ENCODE results near the gene PPIG. TPM values are rescaled to one million over a fixed set of nuclear protein-coding genes. Genes with fewer than 3 reads are reported as not detected.
"Not testable (repeated sequence)": the region's sequence is repeated elsewhere in the genome, so short reads cannot be mapped to it uniquely, and the experiment has no call there.

Gene PPIG
- total RNA-seq, 4 donors from 2014 or later: 19.6 to 51.2 (median 28.8) TPM

DNA sequence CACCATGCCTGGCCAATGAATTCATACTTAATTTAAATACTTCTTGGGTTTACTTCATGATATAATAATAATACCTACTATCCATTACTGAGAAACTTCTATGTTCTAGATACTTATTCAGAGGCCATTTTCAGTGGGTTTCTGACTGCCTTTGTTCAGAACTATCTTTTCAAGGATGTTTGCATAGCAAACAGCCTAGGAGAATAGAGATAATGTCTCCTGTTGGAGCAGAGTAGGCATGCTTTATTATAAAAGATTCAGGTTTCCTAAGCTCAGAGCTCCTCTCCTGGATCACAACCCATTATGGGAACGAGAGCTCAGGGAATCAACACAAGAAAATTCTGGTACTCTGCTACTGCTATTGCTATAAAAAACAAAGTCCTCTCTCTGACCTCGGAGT, 21.6 kb upstream of the PPIG start:
- DNase-seq: no peak
- no peaks in the 10 kb centered on the region for H3K27me3 ChIP-seq
- no peaks in the 10 kb centered on the region for H3K4me1 ChIP-seq
- H3K9me3 ChIP-seq: no peaks in the 10 kb centered on the region
- no peak overlapping the region for H3K27ac ChIP-seq
- TF ChIP-seq, protein P1, sequence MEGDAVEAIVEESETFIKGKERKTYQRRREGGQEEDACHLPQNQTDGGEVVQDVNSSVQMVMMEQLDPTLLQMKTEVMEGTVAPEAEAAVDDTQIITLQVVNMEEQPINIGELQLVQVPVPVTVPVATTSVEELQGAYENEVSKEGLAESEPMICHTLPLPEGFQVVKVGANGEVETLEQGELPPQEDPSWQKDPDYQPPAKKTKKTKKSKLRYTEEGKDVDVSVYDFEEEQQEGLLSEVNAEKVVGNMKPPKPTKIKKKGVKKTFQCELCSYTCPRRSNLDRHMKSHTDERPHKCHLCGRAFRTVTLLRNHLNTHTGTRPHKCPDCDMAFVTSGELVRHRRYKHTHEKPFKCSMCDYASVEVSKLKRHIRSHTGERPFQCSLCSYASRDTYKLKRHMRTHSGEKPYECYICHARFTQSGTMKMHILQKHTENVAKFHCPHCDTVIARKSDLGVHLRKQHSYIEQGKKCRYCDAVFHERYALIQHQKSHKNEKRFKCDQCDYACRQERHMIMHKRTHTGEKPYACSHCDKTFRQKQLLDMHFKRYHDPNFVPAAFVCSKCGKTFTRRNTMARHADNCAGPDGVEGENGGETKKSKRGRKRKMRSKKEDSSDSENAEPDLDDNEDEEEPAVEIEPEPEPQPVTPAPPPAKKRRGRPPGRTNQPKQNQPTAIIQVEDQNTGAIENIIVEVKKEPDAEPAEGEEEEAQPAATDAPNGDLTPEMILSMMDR (IDR thresholded peaks at IDR 0.05): no peak
- no peak for TF ChIP-seq POLR2A (IDR thresholded peaks at IDR 0.05)
- no peak overlapping the region for H3K4me3 ChIP-seq
- H3K36me3 ChIP-seq: peaks cover 0 to 11% (median 0%) of the 10 kb centered on the region in 3 donors

DNA sequence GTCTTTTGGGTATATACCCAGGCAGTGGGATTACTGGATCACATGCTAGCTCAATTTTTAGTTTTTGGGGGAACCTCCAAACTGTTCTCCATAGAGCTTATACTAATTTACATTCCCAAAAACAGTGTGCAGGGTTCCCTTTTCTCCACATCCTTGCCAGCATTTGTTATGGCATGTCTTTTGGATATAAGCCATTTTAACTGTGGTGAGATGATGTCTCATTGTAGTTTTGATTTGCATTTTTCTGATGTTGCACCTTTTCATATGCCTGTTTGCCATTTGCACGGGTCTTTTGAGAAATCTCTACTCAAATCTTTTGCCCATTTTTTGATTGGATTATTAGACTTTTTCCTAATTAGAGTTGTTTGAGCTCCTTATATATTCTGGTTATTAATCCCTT, 18.5 kb upstream of the PPIG start:
- TF ChIP-seq, protein P1 (IDR thresholded peaks at IDR 0.05): no peak
- TF ChIP-seq POLR2A (IDR thresholded peaks at IDR 0.05): no peak
- no peak overlapping the region for H3K4me3 ChIP-seq
- H3K9me3 ChIP-seq: no peaks in the 10 kb centered on the region
- no peaks in the 10 kb centered on the region for H3K27me3 ChIP-seq
- peaks cover 0 to 6% (median 0%) of the 10 kb centered on the region in 3 donors for H3K36me3 ChIP-seq
- no peak overlapping the region for H3K27ac ChIP-seq
- no peaks in the 10 kb centered on the region for H3K4me1 ChIP-seq
- DNase-seq: no peak

DNA sequence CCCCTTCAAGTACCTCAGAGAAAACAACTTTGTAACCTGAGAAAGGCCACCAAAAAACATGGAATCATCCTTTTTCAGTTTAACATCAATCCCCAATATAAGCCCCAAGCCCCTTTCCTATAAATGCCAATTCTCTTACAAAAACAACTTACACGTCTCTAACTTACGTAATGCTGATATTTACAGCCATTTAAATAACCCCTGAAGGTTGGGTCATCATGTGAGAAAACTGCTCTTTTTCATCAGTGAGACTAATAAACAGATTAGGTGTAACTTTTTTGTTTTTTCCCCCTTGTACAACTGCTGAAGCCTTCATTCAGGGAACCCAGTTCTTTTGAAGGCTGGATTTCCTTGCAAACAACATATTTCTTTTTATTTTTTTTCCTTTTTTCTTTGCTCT, 14.2 kb upstream of the PPIG start:
- Histone ChIP-seq H3K36me3 (peaks cover 0 to 6% (median 0%) of the 10 kb centered on the region in 3 donors), H3K9me3 (no peaks in the 10 kb centered on the region), H3K4me3 (no peak overlapping the region), H3K27me3 (no peaks in the 10 kb centered on the region), H3K4me1 (peaks cover 0 to 4% (median 0%) of the 10 kb centered on the region in 4 donors), H3K27ac (no peak overlapping the region)
- no peak for DNase-seq
- TF ChIP-seq, protein P1 (IDR thresholded peaks at IDR 0.05): no peak
- TF ChIP-seq POLR2A (IDR thresholded peaks at IDR 0.05): no peak

DNA sequence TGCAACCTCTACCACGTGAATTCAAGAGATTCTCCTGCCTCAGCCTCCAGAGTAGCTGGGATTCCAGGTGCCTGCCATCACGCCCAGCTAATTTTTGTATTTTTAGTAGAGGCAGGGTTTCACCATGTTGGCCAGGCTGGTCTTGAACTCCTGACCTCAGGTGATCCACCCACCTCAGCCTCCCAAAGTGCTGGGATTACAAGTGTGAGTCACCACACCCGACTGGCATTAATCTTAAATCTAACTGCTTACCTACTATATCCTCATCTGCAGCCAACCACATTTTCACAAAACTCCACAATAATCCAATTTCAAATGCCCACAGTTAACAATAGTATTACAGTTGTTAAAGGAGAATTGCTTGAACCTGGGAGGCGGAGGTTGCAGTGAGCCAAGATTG, 13.4 kb upstream of the PPIG start:
- H3K36me3 ChIP-seq, DNase-seq, H3K27ac ChIP-seq, H3K4me3 ChIP-seq, H3K4me1 ChIP-seq, H3K27me3 ChIP-seq, H3K9me3 ChIP-seq: not testable (repeated sequence)

DNA sequence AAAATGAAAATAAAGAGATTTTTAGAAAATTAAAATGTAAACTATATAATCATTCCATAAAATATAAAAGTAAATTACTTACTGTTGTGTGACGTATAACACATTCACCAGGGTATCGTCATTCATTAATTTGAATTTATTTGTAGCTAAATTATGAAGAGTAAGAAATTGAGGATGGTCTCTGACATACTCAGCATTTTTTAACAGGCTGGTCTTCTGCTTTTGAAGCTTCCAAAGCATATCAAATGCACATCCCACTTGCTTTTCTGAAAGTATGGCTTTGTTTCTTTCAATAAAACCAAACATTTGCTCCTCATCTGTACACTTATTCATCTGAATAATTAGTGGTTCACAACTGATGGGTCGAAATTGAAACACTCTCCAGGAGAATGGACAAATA, 12.6 kb upstream of the PPIG start:
- Histone ChIP-seq H3K9me3 (no peaks in the 10 kb centered on the region), H3K27ac (no peak overlapping the region), H3K36me3 (peaks cover 0 to 6% (median 0%) of the 10 kb centered on the region in 3 donors), H3K27me3 (no peaks in the 10 kb centered on the region), H3K4me1 (peaks cover 0 to 4% (median 0%) of the 10 kb centered on the region in 4 donors), H3K4me3 (peak overlapping the region in 1 of 4 donors; percentile 2)
- TF ChIP-seq POLR2A (IDR thresholded peaks at IDR 0.05): no peak
- TF ChIP-seq, protein P1 (IDR thresholded peaks at IDR 0.05): no peak
- DNase-seq: no peak

DNA sequence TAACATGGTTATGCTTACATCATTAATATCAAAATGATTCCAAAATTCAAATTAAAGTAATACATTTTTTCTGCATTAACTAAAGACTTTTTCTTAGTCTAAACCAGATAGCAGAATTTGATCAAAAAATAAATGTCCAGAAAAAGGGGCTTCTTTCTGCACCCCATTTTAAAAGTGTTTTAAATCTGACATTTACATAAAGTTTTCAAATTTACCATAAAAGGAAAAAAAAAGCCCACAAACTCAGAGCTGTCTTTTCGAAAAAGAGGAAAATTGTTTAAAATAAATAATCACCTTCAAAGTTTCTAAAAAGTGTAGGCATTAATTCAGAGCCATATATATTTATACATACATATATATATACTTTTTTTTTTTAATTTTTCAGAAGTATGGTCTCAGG, 12.0 kb upstream of the PPIG start:
- Histone ChIP-seq H3K27ac (no peak overlapping the region), H3K4me3 (peak overlapping the region in 2 of 4 donors; percentile 2 to 78)
- TF ChIP-seq, protein P1 (IDR thresholded peaks at IDR 0.05): no peak
- TF ChIP-seq POLR2A (IDR thresholded peaks at IDR 0.05): no peak

More for the DNA sequence above, 12.0 kb upstream of the PPIG start:
- Histone ChIP-seq H3K9me3 (no peaks in the 10 kb centered on the region), H3K4me1 (peaks cover 0 to 4% (median 0%) of the 10 kb centered on the region in 4 donors), H3K36me3 (peaks cover 0 to 6% (median 0%) of the 10 kb centered on the region in 3 donors), H3K27me3 (no peaks in the 10 kb centered on the region)
- no peak for DNase-seq

Measured in Peyer's patch (tissue), 4 donors.